HG02588 (cell line): ENCODE measurements around the gene EFNA5.

ENCODE experiments used
- ATAC-seq: cut with Tn5 transposase; IDR thresholded peaks from one replicate; pipeline ENCODE4 v1.9.1; 2021; ENCODE audit warnings: mild to moderate bottlenecking, moderate library complexity; ENCODE audit not compliant: unreplicated experiment

EFNA5 gene

GRCh38 chr5:107572715-107573368 is 97.9 kb downstream of the EFNA5 start:
- no peak for ATAC-seq

GRCh38 chr5:107571621-107572536 is 98.9 kb downstream of the EFNA5 start:
- peak; percentile 54 for ATAC-seq

GRCh38 chr5:107570805-107571531 is 99.8 kb downstream of the EFNA5 start:
- peak; percentile 86 for ATAC-seq

GRCh38 chr5:107570181-107570580 is 100.6 kb downstream of the EFNA5 start:
- no peak for ATAC-seq

GRCh38 chr5:107567901-107568671 is 102.7 kb downstream of the EFNA5 start:
- ATAC-seq, result no peak

- no peak for ATAC-seq
These were observed 103.8 kb downstream of the EFNA5 start for GRCh38 chr5:107566986-107567385.

- ATAC-seq, result no peak
These were observed 104.7 kb downstream of the EFNA5 start for GRCh38 chr5:107565791-107566767.

GRCh38 chr5:107564931-107565372 is 105.8 kb downstream of the EFNA5 start:
- no peak for ATAC-seq

GRCh38 chr5:107563959-107564544 is 106.7 kb downstream of the EFNA5 start:
- ATAC-seq, result no peak

GRCh38 chr5:107560377-107560776 is 110.4 kb downstream of the EFNA5 start:
- ATAC-seq, result no peak

- ATAC-seq, result no peak
These were observed 111.8 kb downstream of the EFNA5 start for GRCh38 chr5:107558823-107559375.

GRCh38 chr5:107557051-107557658 is 113.6 kb downstream of the EFNA5 start:
- ATAC-seq, result no peak

GRCh38 chr5:107556575-107556974 is 114.2 kb downstream of the EFNA5 start:
- ATAC-seq, result no peak

- ATAC-seq, result no peak
These were observed 115.2 kb downstream of the EFNA5 start for GRCh38 chr5:107555425-107556090.

- no peak for ATAC-seq
These were observed 115.8 kb downstream of the EFNA5 start for GRCh38 chr5:107554776-107555424.

GRCh38 chr5:107553117-107553555 is 117.6 kb downstream of the EFNA5 start:
- ATAC-seq, result no peak

- ATAC-seq, result no peak
These were observed 119.6 kb downstream of the EFNA5 start for GRCh38 chr5:107551088-107551487.
